SK-N-SH (cell line): ENCODE data around the gene PRKG1. TPM values are rescaled to one million over a fixed set of nuclear protein-coding genes. Genes with fewer than 3 reads are reported as not detected.

Experiments used
- CTCF ChIA-PET: fragments of 300-600, 350-600 bp; formaldehyde crosslinking; extraction: SDS; loops from one replicate; lab custom pipeline; 2021; lab: Yijun Ruan, JAX
- POLR2A ChIA-PET: fragments of 350-600 bp; sonication (Branson Sonifier 250); formaldehyde crosslinking; extraction: SDS; loops from one replicate; lab custom pipeline; 2020; ENCODE audit warnings: antibody characterized with exemption, inconsistent platforms; lab: Yijun Ruan, JAX
- DNase-seq: peaks from one replicate; pipeline ENCODE4 v3.0.0; 2012
- H2AFZ ChIP-seq: fragments of 200-600 bp; sonication (generic); 2 replicates; pipeline ENCODE4 v1.8.1; 2016; ENCODE audit warnings: antibody characterized with exemption, mild to moderate bottlenecking, low read depth
- H3F3A ChIP-seq: fragments of 200-600 bp; sonication (generic); replicated peaks from 2 replicates; pipeline ENCODE3; 2016; ENCODE audit warnings: antibody characterized with exemption, mild to moderate bottlenecking; ENCODE audit not compliant: insufficient read depth
- H3K27ac ChIP-seq, 2 experiments: fragments of 200-500 bp in 1 of 2; fragments of 200-600 bp in 1 of 2; sonication (Bioruptor generic) in 1 of 2; sonication (generic), shearing (Covaris generic) in 1 of 2; 2 replicates each; pipeline versions ENCODE4 v1.5.1 to v1.6.1; 2014 to 2016; ENCODE audit warnings: low read depth in 2 of 2, inconsistent platforms in 1 of 2, low read length in 1 of 2, mild to moderate bottlenecking in 1 of 2, mixed read lengths in 1 of 2
- H3K27me3 ChIP-seq: fragments of 200-600 bp; sonication (generic), shearing (Covaris generic); 2 replicates; pipeline ENCODE4 v1.6.1; 2016; ENCODE audit warnings: mixed run types; ENCODE audit not compliant: insufficient read depth
- H3K36me3 ChIP-seq, 2 experiments: fragments of 200-500 bp in 1 of 2; fragments of 200-600 bp in 1 of 2; sonication (Bioruptor generic) in 1 of 2; sonication (generic) in 1 of 2; replicated peaks in 1 of 2; 2 replicates each; pipeline versions ENCODE3 to v1.5.1; 2014 to 2016; ENCODE audit warnings: low read length in 1 of 2, mild to moderate bottlenecking in 1 of 2; ENCODE audit not compliant: insufficient read depth in 2 of 2, control insufficient read depth in 1 of 2
- H3K4me1 ChIP-seq, 2 experiments: fragments of 200-500 bp in 1 of 2; fragments of 200-600 bp in 1 of 2; sonication (Bioruptor generic) in 1 of 2; sonication (generic), shearing (Covaris generic) in 1 of 2; 2 replicates each; pipeline versions ENCODE4 v1.5.1 to v1.6.1; 2014 to 2016; ENCODE audit warnings: low read depth in 1 of 2, low read length in 1 of 2, mixed run types in 1 of 2; ENCODE audit not compliant: insufficient read depth in 2 of 2, control insufficient read depth in 1 of 2
- H3K4me2 ChIP-seq: fragments of 200-600 bp; sonication (generic), shearing (Covaris generic); 2 replicates; pipeline ENCODE4 v1.6.1; 2017; ENCODE audit warnings: mixed run types
- H3K4me3 ChIP-seq, 2 experiments: fragments of 200-500 bp in 1 of 2; fragments of 200-600 bp in 1 of 2; sonication (Bioruptor generic) in 1 of 2; sonication (generic), shearing (Covaris generic) in 1 of 2; 2 replicates each; pipeline versions ENCODE4 v1.5.1 to v1.8.1; 2014 to 2016; ENCODE audit warnings: low read depth in 2 of 2, inconsistent platforms in 1 of 2, low read length in 1 of 2, mild to moderate bottlenecking in 1 of 2, mixed read lengths in 1 of 2, moderate library complexity in 1 of 2
- H3K79me2 ChIP-seq: fragments of 200-600 bp; sonication (generic); 2 replicates; pipeline ENCODE4 v1.8.1; 2017; ENCODE audit warnings: mild to moderate bottlenecking; ENCODE audit not compliant: insufficient read depth
- H3K9ac ChIP-seq: fragments of 200-600 bp; sonication (generic); 2 replicates; pipeline ENCODE4 v1.6.1; 2017; ENCODE audit warnings: mixed run types
- H3K9me2 ChIP-seq: fragments of 200-600 bp; sonication (generic); 2 replicates; pipeline ENCODE4 v1.6.1; 2017; ENCODE audit warnings: mixed run types
- H3K9me3 ChIP-seq: fragments of 200-600 bp; sonication (generic); 2 replicates; pipeline ENCODE4 v1.6.1; 2017; ENCODE audit warnings: mixed run types, mild to moderate bottlenecking, moderate library complexity
- H4K20me1 ChIP-seq: fragments of 200-600 bp; sonication (generic); 2 replicates; pipeline ENCODE4 v1.6.1; 2017; ENCODE audit warnings: mild to moderate bottlenecking, mixed run types; ENCODE audit not compliant: insufficient read depth
- CHD2 ChIP-seq: fragments of 150-350 bp; IDR thresholded peaks from 2 replicates; pipeline ENCODE4 v1.6.1; 2018; ENCODE audit warnings: low read length; ENCODE audit not compliant: partially characterized antibody
- ELF1 ChIP-seq: IDR thresholded peaks from 2 replicates; pipeline ENCODE4 v1.4.0; 2012
- EP300 ChIP-seq, 2 experiments: IDR thresholded peaks; 2 replicates each; pipeline versions ENCODE4 v1.4.0 to v1.6.1; 2012; ENCODE audit warnings: borderline replicate concordance in 1 of 2, low read depth in 1 of 2, low read length in 1 of 2
- FOSL2 ChIP-seq: IDR thresholded peaks from 2 replicates; pipeline ENCODE4 v1.4.0; 2012; ENCODE audit warnings: low read depth, mild to moderate bottlenecking, moderate library complexity, borderline replicate concordance
- GABPA ChIP-seq: IDR thresholded peaks from 2 replicates; pipeline ENCODE4 v1.4.0; 2012; ENCODE audit warnings: low read depth, mild to moderate bottlenecking
- MEF2A ChIP-seq: IDR thresholded peaks from 2 replicates; pipeline ENCODE4 v1.4.0; 2012; ENCODE audit warnings: low read depth, borderline replicate concordance
- NFIC ChIP-seq: IDR thresholded peaks from 2 replicates; pipeline ENCODE4 v1.4.0; 2012; ENCODE audit warnings: borderline replicate concordance
- NRF1 ChIP-seq: IDR thresholded peaks from 2 replicates; pipeline ENCODE4 v1.6.1; 2012; ENCODE audit warnings: low read depth, mild to moderate bottlenecking, low read length
- POLR2AphosphoS5 ChIP-seq: IDR thresholded peaks from 2 replicates; pipeline ENCODE4 v1.6.1; 2012; ENCODE audit warnings: low read depth, low read length
- RAD21 ChIP-seq: IDR thresholded peaks from 2 replicates; pipeline ENCODE4 v1.6.1; 2012; ENCODE audit warnings: mild to moderate bottlenecking, low read length
- RCOR1 ChIP-seq: fragments of 150-350 bp; IDR thresholded peaks from 2 replicates; pipeline ENCODE4 v1.6.1; 2017; ENCODE audit warnings: antibody characterized with exemption, low read length
- SIN3A ChIP-seq: IDR thresholded peaks from 2 replicates; pipeline ENCODE4 v1.6.1; 2012; ENCODE audit warnings: low read depth, mild to moderate bottlenecking, low read length, moderate library complexity, borderline replicate concordance
- SMC3 ChIP-seq: IDR thresholded peaks from 2 replicates; pipeline ENCODE4 v1.6.1; 2012; ENCODE audit warnings: low read depth, low read length, improper control_type of control experiment
- TCF12 ChIP-seq: IDR thresholded peaks from 2 replicates; pipeline ENCODE4 v1.4.0; 2012
- TEAD4 ChIP-seq: IDR thresholded peaks from 2 replicates; pipeline ENCODE4 v1.4.0; 2012; ENCODE audit warnings: mild to moderate bottlenecking, borderline replicate concordance; ENCODE audit not compliant: insufficient read depth
- USF1 ChIP-seq: IDR thresholded peaks from 2 replicates; pipeline ENCODE4 v1.4.0; 2012; ENCODE audit warnings: low read depth, borderline replicate concordance
- WGBS: methylation state at CpG from one replicate; pipeline ENCODE4 v1.1.6; 2017; ENCODE audit warnings: low lambda C conversion rate; 5-methylcytosine and 5-hydroxymethylcytosine counted together
- polyA plus RNA-seq, 3 experiments: library from polyadenylated mRNA; depleted of rRNA; stranded (reverse); fragments of >200 nt; gene quantifications; 2 replicates each; pipeline ENCODE4 v1.2.3, GENCODE V29; 2012
- TF ChIP-seq, protein P1 (sequence below): fragments of 150-350 bp; IDR thresholded peaks from 2 replicates; pipeline ENCODE4 v1.6.1; 2017; ENCODE audit warnings: antibody characterized with exemption, low read length, low read depth, borderline replicate concordance
- TF ChIP-seq, protein P2 (sequence below): IDR thresholded peaks from 2 replicates; pipeline ENCODE4 v1.4.0; 2012; ENCODE audit warnings: low read depth, borderline replicate concordance

PRKG1 gene
- polyA plus RNA-seq, 1 of the 3 experiments (the other 2 are of a cell fraction): 4.1 TPM

DNA sequence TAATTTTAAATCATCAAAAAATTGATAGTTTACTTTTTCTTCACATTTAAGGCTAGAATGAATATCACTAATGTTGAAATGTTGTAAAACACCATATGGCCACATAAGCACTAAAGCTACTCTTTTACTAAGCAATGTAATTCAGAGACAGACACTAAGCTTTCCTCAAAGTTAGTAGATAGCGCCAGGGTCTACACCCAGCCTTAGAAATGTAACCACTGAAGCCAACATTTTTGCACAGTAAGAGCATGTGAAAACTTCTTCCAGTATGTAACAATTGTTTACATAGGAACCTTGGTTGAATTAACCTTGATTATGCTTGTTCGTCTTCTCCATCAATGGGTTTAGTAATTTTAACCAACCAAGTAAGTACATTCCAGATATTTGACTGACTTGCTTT, 28.4 kb upstream of the PRKG1 start:
- 86% methylated on average over 2 of the region's 2 CpGs for WGBS
- H3F3A ChIP-seq: no peaks in the 10 kb centered on the region
- no peak overlapping the region for H3K4me2 ChIP-seq
- H2AFZ ChIP-seq: no peak overlapping the region
- H3K4me1 ChIP-seq: no peaks in the 10 kb centered on the region
- H3K79me2 ChIP-seq: no peaks in the 10 kb centered on the region
- no peak overlapping the region for H3K9ac ChIP-seq
- TF ChIP-seq EP300 (IDR thresholded peaks at IDR 0.05; ENCODE audit: borderline replicate concordance in 1 of 2, low read depth in 1 of 2, low read length in 1 of 2) (no peak), RCOR1 (no peak), SIN3A (no peak)
- ChIA-PET CTCF (interaction anchor here (2.0 kb wide), 1 partner anchor 17 kb away, joined by 7 read pairs; no protein-coding TSS in a partner anchor), POLR2A (no interaction called here)
- no peaks in the 10 kb centered on the region for H3K9me3 ChIP-seq
- no peaks in the 10 kb centered on the region for H4K20me1 ChIP-seq
- H3K4me3 ChIP-seq: no peak overlapping the region
- DNase-seq: no peak
- no peak overlapping the region for H3K27ac ChIP-seq
- no peaks in the 10 kb centered on the region for H3K36me3 ChIP-seq
- no peaks in the 10 kb centered on the region for H3K9me2 ChIP-seq
- H3K27me3 ChIP-seq: no peaks in the 10 kb centered on the region; the same call in 1 of the 2 replicates

- Histone ChIP-seq H3K4me2 (no peak overlapping the region), H3K9ac (no peak overlapping the region), H3K27me3 (no peaks in the 10 kb centered on the region; the same call in 1 of the 2 replicates), H3K4me3 (no peak overlapping the region), H2AFZ (no peak overlapping the region), H3K79me2 (no peaks in the 10 kb centered on the region), H3K36me3 (no peaks in the 10 kb centered on the region), H3K9me3 (no peaks in the 10 kb centered on the region), H3K9me2 (no peaks in the 10 kb centered on the region), H4K20me1 (no peaks in the 10 kb centered on the region), H3F3A (no peaks in the 10 kb centered on the region), H3K4me1 (no peaks in the 10 kb centered on the region), H3K27ac (no peak overlapping the region)
- CTCF ChIA-PET: interaction anchor here (1.2 kb wide), 1 partner anchor 17 kb away, joined by 3 read pairs; no protein-coding TSS in a partner anchor
- POLR2A ChIA-PET: no interaction called here
- no peak for DNase-seq
- WGBS: 74% methylated on average over 6 of the region's 6 CpGs
- no peak for TF ChIP-seq MEF2A
- no peak for TF ChIP-seq CHD2
- TF ChIP-seq, protein P1, sequence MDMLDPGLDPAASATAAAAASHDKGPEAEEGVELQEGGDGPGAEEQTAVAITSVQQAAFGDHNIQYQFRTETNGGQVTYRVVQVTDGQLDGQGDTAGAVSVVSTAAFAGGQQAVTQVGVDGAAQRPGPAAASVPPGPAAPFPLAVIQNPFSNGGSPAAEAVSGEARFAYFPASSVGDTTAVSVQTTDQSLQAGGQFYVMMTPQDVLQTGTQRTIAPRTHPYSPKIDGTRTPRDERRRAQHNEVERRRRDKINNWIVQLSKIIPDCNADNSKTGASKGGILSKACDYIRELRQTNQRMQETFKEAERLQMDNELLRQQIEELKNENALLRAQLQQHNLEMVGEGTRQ: no peak
- TF ChIP-seq NRF1: no peak
- no peak for TF ChIP-seq NFIC
- TF ChIP-seq TCF12: no peak
- TF ChIP-seq USF1: no peak
- no peak for TF ChIP-seq ELF1
- TF ChIP-seq RAD21: no peak
- TF ChIP-seq POLR2AphosphoS5: no peak
- TF ChIP-seq TEAD4: no peak
- no peak for TF ChIP-seq GABPA
- TF ChIP-seq SMC3: no peak
- no peak for TF ChIP-seq FOSL2
- TF ChIP-seq RCOR1: no peak
- no peak for TF ChIP-seq EP300 (IDR thresholded peaks at IDR 0.05; ENCODE audit: borderline replicate concordance in 1 of 2, low read depth in 1 of 2, low read length in 1 of 2)
- TF ChIP-seq, protein P2, sequence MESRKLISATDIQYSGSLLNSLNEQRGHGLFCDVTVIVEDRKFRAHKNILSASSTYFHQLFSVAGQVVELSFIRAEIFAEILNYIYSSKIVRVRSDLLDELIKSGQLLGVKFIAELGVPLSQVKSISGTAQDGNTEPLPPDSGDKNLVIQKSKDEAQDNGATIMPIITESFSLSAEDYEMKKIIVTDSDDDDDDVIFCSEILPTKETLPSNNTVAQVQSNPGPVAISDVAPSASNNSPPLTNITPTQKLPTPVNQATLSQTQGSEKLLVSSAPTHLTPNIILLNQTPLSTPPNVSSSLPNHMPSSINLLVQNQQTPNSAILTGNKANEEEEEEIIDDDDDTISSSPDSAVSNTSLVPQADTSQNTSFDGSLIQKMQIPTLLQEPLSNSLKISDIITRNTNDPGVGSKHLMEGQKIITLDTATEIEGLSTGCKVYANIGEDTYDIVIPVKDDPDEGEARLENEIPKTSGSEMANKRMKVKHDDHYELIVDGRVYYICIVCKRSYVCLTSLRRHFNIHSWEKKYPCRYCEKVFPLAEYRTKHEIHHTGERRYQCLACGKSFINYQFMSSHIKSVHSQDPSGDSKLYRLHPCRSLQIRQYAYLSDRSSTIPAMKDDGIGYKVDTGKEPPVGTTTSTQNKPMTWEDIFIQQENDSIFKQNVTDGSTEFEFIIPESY: no peak
These were observed 27.6 kb upstream of the PRKG1 start for GRCh38 chr10:51046654-51047053.
